GM03348 (cell line): Measurements from ENCODE around the gene PBX4.

Experiments
- DNase-seq: peaks from one replicate; pipeline ENCODE4 v3.0.0; 2012; ENCODE audit warnings: low spot score

PBX4 gene

GRCh38 chr19:19526581-19527370 lies 91.7 kb downstream of the PBX4 start:
- no peak for DNase-seq

- no peak for DNase-seq
These were observed 92.7 kb downstream of the PBX4 start for GRCh38 chr19:19525611-19526380.

GRCh38 chr19:19524053-19524452 lies 94.4 kb downstream of the PBX4 start:
- no peak for DNase-seq

GRCh38 chr19:19523177-19523576 lies 95.3 kb downstream of the PBX4 start:
- no peak for DNase-seq

- no peak for DNase-seq
These were observed 97.5 kb downstream of the PBX4 start for GRCh38 chr19:19520989-19521388.

- no peak for DNase-seq
These were observed 101.3 kb downstream of the PBX4 start for GRCh38 chr19:19517235-19517619.

GRCh38 chr19:19515642-19516519 lies 102.6 kb downstream of the PBX4 start, which contains the start of gene NDUFA13:
Gene NDUFA13, plus strand, starts transcription at chr19:19516225. Its CDS starts 14 bp downstream, at chr19:19516239.
- peak; percentile 95 for DNase-seq

- DNase-seq = no peak
These were observed 103.4 kb downstream of the PBX4 start, which contains the start of gene TSSK6 for GRCh38 chr19:19514881-19515641. Gene TSSK6, minus strand, starts transcription at chr19:19515548. Its CDS starts 121 bp downstream, at chr19:19515427.

- peak; percentile 72 for DNase-seq
These were observed 104.3 kb downstream of the PBX4 start for GRCh38 chr19:19514215-19514657.

- DNase-seq = no peak
These were observed 104.8 kb downstream of the PBX4 start for GRCh38 chr19:19513682-19514081.
